Measurements from ENCODE around the gene FOXP1.

FOXP1 gene

DNA sequence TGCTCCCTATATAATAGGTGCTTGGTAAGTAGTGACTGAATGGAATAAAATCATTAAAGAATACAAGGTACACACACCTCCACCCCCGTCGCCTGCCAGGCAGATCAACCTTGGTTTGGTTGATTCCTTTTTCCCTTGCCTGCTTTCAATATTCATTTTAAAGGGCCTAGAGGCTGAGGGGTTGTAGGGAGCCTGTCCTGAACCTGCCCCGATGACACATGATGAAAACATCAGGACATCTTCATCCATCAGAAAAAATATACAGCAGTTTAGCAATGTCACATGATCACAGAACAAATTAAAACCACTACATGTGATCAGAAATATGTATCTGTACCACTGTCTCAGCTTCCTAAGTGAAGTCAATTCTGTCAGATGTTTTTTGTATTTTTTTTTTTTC is 588.9 kb downstream of the FOXP1 start:
- H3K9ac ChIP-seq (ENCODE audit: low read length in 2 of 2): no peak overlapping the region

GRCh38 chr3:70992562-70993204 is 590.8 kb downstream of the FOXP1 start:
- H3K36me3 ChIP-seq (ENCODE audit: control insufficient read depth in 2 of 2, insufficient read depth in 2 of 2, low read length in 2 of 2): peaks cover 13 to 14% of the 10 kb centered on the region in 2 donors
- H3K9ac ChIP-seq (ENCODE audit: low read length in 2 of 2): peak overlapping the region in 1 of 2 donors; percentile 29
- H3K27me3 ChIP-seq (ENCODE audit: control insufficient read depth in 1 of 2, insufficient read depth in 2 of 2, low read length in 2 of 2): no peaks in the 10 kb centered on the region
- H3K4me1 ChIP-seq (ENCODE audit: control insufficient read depth, insufficient read depth, low read length): peaks cover 17% of the 10 kb centered on the region
- no peaks in the 10 kb centered on the region for H3K9me3 ChIP-seq (ENCODE audit: control insufficient read depth in 2 of 2, low read length in 2 of 2)
- H3K27ac ChIP-seq (ENCODE audit: low read length): no peak overlapping the region
- H3K4me3 ChIP-seq (ENCODE audit: low read length in 2 of 2): peak overlapping the region in 1 of 2 donors; percentile 15

More for the DNA sequence above, 588.9 kb downstream of the FOXP1 start:
- Histone ChIP-seq H3K36me3 (ENCODE audit: control insufficient read depth in 2 of 2, insufficient read depth in 2 of 2, low read length in 2 of 2) (peaks cover 11 to 12% of the 10 kb centered on the region in 2 donors), H3K27ac (ENCODE audit: low read length) (no peak overlapping the region), H3K27me3 (ENCODE audit: control insufficient read depth in 1 of 2, insufficient read depth in 2 of 2, low read length in 2 of 2) (no peaks in the 10 kb centered on the region), H3K4me3 (ENCODE audit: low read length in 2 of 2) (no peak overlapping the region), H3K9me3 (ENCODE audit: control insufficient read depth in 2 of 2, low read length in 2 of 2) (no peaks in the 10 kb centered on the region), H3K4me1 (ENCODE audit: control insufficient read depth, insufficient read depth, low read length) (peaks cover 11% of the 10 kb centered on the region)

DNA sequence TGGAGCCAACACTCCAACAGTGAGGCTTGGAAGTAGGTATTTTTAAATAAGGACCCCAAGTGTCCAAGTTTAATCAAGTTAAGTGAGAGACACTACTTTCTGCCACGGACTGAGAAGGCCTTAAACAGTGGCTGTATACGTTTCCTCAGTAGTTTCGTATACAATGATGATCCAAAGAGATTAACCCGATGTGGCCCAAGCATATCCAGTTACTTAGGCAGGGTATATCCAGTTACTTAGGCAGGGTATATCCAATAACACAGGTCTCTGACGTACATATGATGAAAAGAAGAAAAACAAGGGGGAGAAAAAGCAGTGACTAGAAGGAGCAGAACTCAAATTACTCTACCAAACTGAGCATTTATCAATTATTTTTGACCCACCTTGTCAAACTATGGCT is 591.4 kb downstream of the FOXP1 start:
- H3K36me3 ChIP-seq (ENCODE audit: control insufficient read depth in 2 of 2, insufficient read depth in 2 of 2, low read length in 2 of 2): peaks cover 13 to 18% of the 10 kb centered on the region in 2 donors
- H3K9ac ChIP-seq (ENCODE audit: low read length in 2 of 2): no peak overlapping the region
- H3K27me3 ChIP-seq (ENCODE audit: control insufficient read depth in 1 of 2, insufficient read depth in 2 of 2, low read length in 2 of 2): no peaks in the 10 kb centered on the region
- no peak overlapping the region for H3K27ac ChIP-seq (ENCODE audit: low read length)
- H3K4me3 ChIP-seq (ENCODE audit: low read length in 2 of 2): no peak overlapping the region
- H3K4me1 ChIP-seq (ENCODE audit: control insufficient read depth, insufficient read depth, low read length): peaks cover 19% of the 10 kb centered on the region
- no peaks in the 10 kb centered on the region for H3K9me3 ChIP-seq (ENCODE audit: control insufficient read depth in 2 of 2, low read length in 2 of 2)

GRCh38 chr3:70990723-70991122 is 592.8 kb downstream of the FOXP1 start:
- Histone ChIP-seq H3K9ac (ENCODE audit: low read length in 2 of 2) (no peak overlapping the region), H3K27me3 (ENCODE audit: control insufficient read depth in 1 of 2, insufficient read depth in 2 of 2, low read length in 2 of 2) (no peaks in the 10 kb centered on the region), H3K36me3 (ENCODE audit: control insufficient read depth in 2 of 2, insufficient read depth in 2 of 2, low read length in 2 of 2) (peaks cover 8 to 15% of the 10 kb centered on the region in 2 donors), H3K4me1 (ENCODE audit: control insufficient read depth, insufficient read depth, low read length) (peaks cover 29% of the 10 kb centered on the region), H3K4me3 (ENCODE audit: low read length in 2 of 2) (no peak overlapping the region), H3K27ac (ENCODE audit: low read length) (peak overlapping the region; percentile 31), H3K9me3 (ENCODE audit: control insufficient read depth in 2 of 2, low read length in 2 of 2) (no peaks in the 10 kb centered on the region)

GRCh38 chr3:70990185-70990584 is 593.3 kb downstream of the FOXP1 start:
- Histone ChIP-seq H3K9me3 (ENCODE audit: control insufficient read depth in 2 of 2, low read length in 2 of 2) (no peaks in the 10 kb centered on the region), H3K36me3 (ENCODE audit: control insufficient read depth in 2 of 2, insufficient read depth in 2 of 2, low read length in 2 of 2) (peaks cover 8 to 13% of the 10 kb centered on the region in 2 donors), H3K9ac (ENCODE audit: low read length in 2 of 2) (no peak overlapping the region), H3K4me3 (ENCODE audit: low read length in 2 of 2) (no peak overlapping the region), H3K4me1 (ENCODE audit: control insufficient read depth, insufficient read depth, low read length) (peaks cover 34% of the 10 kb centered on the region), H3K27ac (ENCODE audit: low read length) (peak overlapping the region; percentile 12), H3K27me3 (ENCODE audit: control insufficient read depth in 1 of 2, insufficient read depth in 2 of 2, low read length in 2 of 2) (no peaks in the 10 kb centered on the region)

DNA sequence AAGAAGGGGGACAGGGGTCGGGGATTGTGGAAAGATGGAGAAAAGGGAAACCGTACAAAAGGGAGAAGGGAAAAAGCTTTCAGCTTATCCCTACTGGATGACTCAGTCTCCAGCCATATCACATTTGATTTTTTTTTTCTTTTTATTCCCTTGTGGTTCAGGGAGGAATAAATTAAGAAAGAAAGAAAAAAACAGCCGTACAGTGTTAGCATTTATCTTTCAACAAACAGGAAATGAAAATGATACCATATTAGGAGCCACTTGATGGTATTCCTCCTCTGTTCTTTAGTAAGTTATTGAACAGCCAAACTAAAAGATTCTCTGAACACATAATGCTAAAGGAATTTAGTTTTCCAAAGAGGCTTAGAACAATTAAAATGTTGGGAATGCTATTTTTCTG is 594.4 kb downstream of the FOXP1 start:
- H3K36me3 ChIP-seq (ENCODE audit: control insufficient read depth in 2 of 2, insufficient read depth in 2 of 2, low read length in 2 of 2): peaks cover 9 to 11% of the 10 kb centered on the region in 2 donors
- no peak overlapping the region for H3K27ac ChIP-seq (ENCODE audit: low read length)

DNA sequence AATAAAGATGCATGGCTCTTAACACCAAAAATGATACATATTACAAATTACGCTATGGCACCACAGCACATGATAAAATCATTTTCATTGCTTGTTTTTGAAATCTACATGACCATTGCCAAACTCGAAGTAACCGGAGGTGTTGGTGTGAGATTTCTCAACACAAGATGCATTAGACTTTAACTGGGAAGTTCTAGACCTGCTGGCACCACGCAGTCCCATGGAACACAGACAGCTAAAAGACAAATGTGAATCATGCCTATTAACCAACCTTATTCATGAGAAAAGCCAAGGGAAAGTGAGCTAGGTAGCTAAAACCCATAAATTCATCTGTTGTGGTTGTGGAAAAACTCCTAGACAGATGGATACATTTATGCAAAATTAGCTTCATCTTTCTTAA is 595.4 kb downstream of the FOXP1 start:
- Histone ChIP-seq H3K9ac (ENCODE audit: low read length in 2 of 2) (peak overlapping the region in 1 of 2 donors; percentile 13), H3K9me3 (ENCODE audit: control insufficient read depth in 2 of 2, low read length in 2 of 2) (no peaks in the 10 kb centered on the region), H3K27ac (ENCODE audit: low read length) (peak overlapping the region; percentile 92), H3K27me3 (ENCODE audit: control insufficient read depth in 1 of 2, insufficient read depth in 2 of 2, low read length in 2 of 2) (no peaks in the 10 kb centered on the region), H3K4me1 (ENCODE audit: control insufficient read depth, insufficient read depth, low read length) (peaks cover 51% of the 10 kb centered on the region), H3K36me3 (ENCODE audit: control insufficient read depth in 2 of 2, insufficient read depth in 2 of 2, low read length in 2 of 2) (peaks cover 10 to 11% of the 10 kb centered on the region in 2 donors), H3K4me3 (ENCODE audit: low read length in 2 of 2) (no peak overlapping the region)

More for the DNA sequence above, 594.4 kb downstream of the FOXP1 start:
- H3K4me1 ChIP-seq (ENCODE audit: control insufficient read depth, insufficient read depth, low read length): peaks cover 42% of the 10 kb centered on the region
- H3K27me3 ChIP-seq (ENCODE audit: control insufficient read depth in 1 of 2, insufficient read depth in 2 of 2, low read length in 2 of 2): no peaks in the 10 kb centered on the region
- no peak overlapping the region for H3K4me3 ChIP-seq (ENCODE audit: low read length in 2 of 2)
- peak overlapping the region in 1 of 2 donors; percentile 40 for H3K9ac ChIP-seq (ENCODE audit: low read length in 2 of 2)
- H3K9me3 ChIP-seq (ENCODE audit: control insufficient read depth in 2 of 2, low read length in 2 of 2): no peaks in the 10 kb centered on the region

- Histone ChIP-seq H3K4me1 (ENCODE audit: control insufficient read depth, insufficient read depth, low read length) (peaks cover 57% of the 10 kb centered on the region), H3K27ac (ENCODE audit: low read length) (peak overlapping the region; percentile 92), H3K9me3 (ENCODE audit: control insufficient read depth in 2 of 2, low read length in 2 of 2) (no peaks in the 10 kb centered on the region), H3K9ac (ENCODE audit: low read length in 2 of 2) (peak overlapping the region in 1 of 2 donors; percentile 54), H3K36me3 (ENCODE audit: control insufficient read depth in 2 of 2, insufficient read depth in 2 of 2, low read length in 2 of 2) (peaks cover 10 to 11% of the 10 kb centered on the region in 2 donors), H3K27me3 (ENCODE audit: control insufficient read depth in 1 of 2, insufficient read depth in 2 of 2, low read length in 2 of 2) (no peaks in the 10 kb centered on the region), H3K4me3 (ENCODE audit: low read length in 2 of 2) (no peak overlapping the region)
Measured at GRCh38 chr3:70985572-70985971, 598.0 kb downstream of the FOXP1 start.

- H3K9ac ChIP-seq (ENCODE audit: low read length in 2 of 2): peak overlapping the region in 1 of 2 donors; percentile 73
- H3K4me3 ChIP-seq (ENCODE audit: low read length in 2 of 2): no peak overlapping the region
- H3K9me3 ChIP-seq (ENCODE audit: control insufficient read depth in 2 of 2, low read length in 2 of 2): no peaks in the 10 kb centered on the region
- H3K27ac ChIP-seq (ENCODE audit: low read length): peak overlapping the region; percentile 92
- no peaks in the 10 kb centered on the region for H3K27me3 ChIP-seq (ENCODE audit: control insufficient read depth in 1 of 2, insufficient read depth in 2 of 2, low read length in 2 of 2)
- peaks cover 10 to 11% of the 10 kb centered on the region in 2 donors for H3K36me3 ChIP-seq (ENCODE audit: control insufficient read depth in 2 of 2, insufficient read depth in 2 of 2, low read length in 2 of 2)
- peaks cover 59% of the 10 kb centered on the region for H3K4me1 ChIP-seq (ENCODE audit: control insufficient read depth, insufficient read depth, low read length)
Measured at GRCh38 chr3:70984776-70985482, 598.6 kb downstream of the FOXP1 start.

DNA sequence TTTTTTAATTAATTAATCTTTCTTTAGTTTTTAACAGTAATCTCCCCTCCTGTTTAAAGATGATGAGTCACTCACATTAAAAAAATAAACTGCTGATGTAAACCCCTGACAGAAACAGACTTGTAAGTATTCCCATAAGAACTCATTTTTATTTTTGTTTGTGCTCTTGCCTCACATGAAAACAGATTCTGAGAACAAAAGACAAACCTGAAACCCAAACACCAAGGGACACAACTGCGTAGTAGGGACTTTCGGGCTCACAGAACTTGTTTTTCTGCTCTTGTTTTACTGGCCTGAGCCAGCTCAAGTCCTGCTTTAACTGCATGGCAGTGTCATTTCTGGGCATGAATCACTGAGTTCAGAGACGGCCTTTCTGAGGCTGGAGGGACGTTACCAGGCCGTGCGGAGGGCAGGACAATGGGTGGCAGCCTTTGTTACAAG is 600.8 kb downstream of the FOXP1 start:
- H3K9me3 ChIP-seq (ENCODE audit: control insufficient read depth in 2 of 2, low read length in 2 of 2): no peaks in the 10 kb centered on the region
- H3K36me3 ChIP-seq (ENCODE audit: control insufficient read depth in 2 of 2, insufficient read depth in 2 of 2, low read length in 2 of 2): peaks cover 10 to 14% of the 10 kb centered on the region in 2 donors
- H3K4me1 ChIP-seq (ENCODE audit: control insufficient read depth, insufficient read depth, low read length): peaks cover 53% of the 10 kb centered on the region
- H3K27me3 ChIP-seq (ENCODE audit: control insufficient read depth in 1 of 2, insufficient read depth in 2 of 2, low read length in 2 of 2): no peaks in the 10 kb centered on the region
- H3K4me3 ChIP-seq (ENCODE audit: low read length in 2 of 2): peak overlapping the region; percentile 34 to 58
- peak overlapping the region; percentile 92 for H3K27ac ChIP-seq (ENCODE audit: low read length)
- peak overlapping the region; percentile 72 to 73 for H3K9ac ChIP-seq (ENCODE audit: low read length in 2 of 2)

Measured in stomach smooth muscle (tissue), 2 donors.